ENCODE measurements around the gene FBXO38. TPM values are rescaled to one million over a fixed set of nuclear protein-coding genes. Genes with fewer than 3 reads are reported as not detected.
"Not testable (repeated sequence)": the region's sequence is repeated elsewhere in the genome, so short reads cannot be mapped to it uniquely, and the experiment has no call there.

Gene FBXO38
- total RNA-seq, 1 donor from 2014 or later: 65.0 TPM

DNA sequence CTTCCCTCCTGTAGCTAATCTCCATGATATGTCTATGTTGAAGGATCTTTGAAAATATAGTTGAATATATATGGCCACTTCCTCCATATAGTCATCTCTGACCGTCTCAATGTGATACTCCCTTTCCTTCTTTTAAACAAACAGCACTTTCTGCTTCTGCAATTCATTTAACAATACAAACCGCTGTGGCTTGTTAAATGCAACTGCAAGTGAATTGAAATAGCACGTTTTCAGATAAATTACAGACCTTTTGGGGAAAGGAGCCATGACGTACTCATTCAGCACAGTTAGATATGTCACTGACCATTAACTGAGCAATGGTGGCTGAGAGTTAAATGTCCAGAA, 82.5 kb downstream of the FBXO38 start:
- no peak overlapping the region for H3K27ac Mint-ChIP-seq
- no peaks in the 10 kb centered on the region for H3K9me3 Mint-ChIP-seq (ENCODE audit: low read depth)
- no peak overlapping the region for H3K4me3 Mint-ChIP-seq (ENCODE audit: low read depth)
- TF ChIP-seq, protein P1, sequence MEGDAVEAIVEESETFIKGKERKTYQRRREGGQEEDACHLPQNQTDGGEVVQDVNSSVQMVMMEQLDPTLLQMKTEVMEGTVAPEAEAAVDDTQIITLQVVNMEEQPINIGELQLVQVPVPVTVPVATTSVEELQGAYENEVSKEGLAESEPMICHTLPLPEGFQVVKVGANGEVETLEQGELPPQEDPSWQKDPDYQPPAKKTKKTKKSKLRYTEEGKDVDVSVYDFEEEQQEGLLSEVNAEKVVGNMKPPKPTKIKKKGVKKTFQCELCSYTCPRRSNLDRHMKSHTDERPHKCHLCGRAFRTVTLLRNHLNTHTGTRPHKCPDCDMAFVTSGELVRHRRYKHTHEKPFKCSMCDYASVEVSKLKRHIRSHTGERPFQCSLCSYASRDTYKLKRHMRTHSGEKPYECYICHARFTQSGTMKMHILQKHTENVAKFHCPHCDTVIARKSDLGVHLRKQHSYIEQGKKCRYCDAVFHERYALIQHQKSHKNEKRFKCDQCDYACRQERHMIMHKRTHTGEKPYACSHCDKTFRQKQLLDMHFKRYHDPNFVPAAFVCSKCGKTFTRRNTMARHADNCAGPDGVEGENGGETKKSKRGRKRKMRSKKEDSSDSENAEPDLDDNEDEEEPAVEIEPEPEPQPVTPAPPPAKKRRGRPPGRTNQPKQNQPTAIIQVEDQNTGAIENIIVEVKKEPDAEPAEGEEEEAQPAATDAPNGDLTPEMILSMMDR (IDR thresholded peaks at IDR 0.05; ENCODE audit: unreplicated experiment): no peak
- DNase-seq (ENCODE audit: low spot score, unreplicated experiment): no peak
- no peaks in the 10 kb centered on the region for H3K27me3 Mint-ChIP-seq
- H3K4me1 Mint-ChIP-seq (ENCODE audit: low read depth): peaks cover 2% of the 10 kb centered on the region
- H3K36me3 Mint-ChIP-seq (ENCODE audit: insufficient read depth): no peaks in the 10 kb centered on the region

DNA sequence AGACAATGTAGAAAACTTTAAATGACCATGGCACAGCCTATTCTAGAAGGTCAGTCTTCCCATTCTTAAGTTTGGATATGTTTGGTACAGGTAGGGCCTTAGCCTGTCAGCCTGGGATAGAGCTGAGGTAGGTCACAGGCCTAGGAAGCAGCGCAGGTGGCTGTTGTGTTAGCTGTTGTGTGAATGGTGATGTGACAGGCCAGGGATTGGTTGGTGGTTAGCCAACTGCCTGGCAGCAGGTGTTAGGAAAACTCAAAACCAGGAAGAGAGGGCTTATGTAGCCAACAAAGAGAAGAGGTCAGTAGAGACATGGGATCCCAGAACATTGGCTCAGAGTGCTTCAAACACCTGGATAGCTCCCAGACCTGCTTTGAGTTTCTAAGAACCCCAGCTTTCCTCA, 84.2 kb downstream of the FBXO38 start:
- H3K27me3 Mint-ChIP-seq: no peaks in the 10 kb centered on the region
- TF ChIP-seq, protein P1 (IDR thresholded peaks at IDR 0.05; ENCODE audit: unreplicated experiment): no peak
- no peak overlapping the region for H3K4me3 Mint-ChIP-seq (ENCODE audit: low read depth)
- no peak overlapping the region for H3K27ac Mint-ChIP-seq
- H3K9me3 Mint-ChIP-seq (ENCODE audit: low read depth): no peaks in the 10 kb centered on the region
- no peaks in the 10 kb centered on the region for H3K36me3 Mint-ChIP-seq (ENCODE audit: insufficient read depth)
- peaks cover 2% of the 10 kb centered on the region for H3K4me1 Mint-ChIP-seq (ENCODE audit: low read depth)
- no peak for DNase-seq (ENCODE audit: low spot score, unreplicated experiment)

DNA sequence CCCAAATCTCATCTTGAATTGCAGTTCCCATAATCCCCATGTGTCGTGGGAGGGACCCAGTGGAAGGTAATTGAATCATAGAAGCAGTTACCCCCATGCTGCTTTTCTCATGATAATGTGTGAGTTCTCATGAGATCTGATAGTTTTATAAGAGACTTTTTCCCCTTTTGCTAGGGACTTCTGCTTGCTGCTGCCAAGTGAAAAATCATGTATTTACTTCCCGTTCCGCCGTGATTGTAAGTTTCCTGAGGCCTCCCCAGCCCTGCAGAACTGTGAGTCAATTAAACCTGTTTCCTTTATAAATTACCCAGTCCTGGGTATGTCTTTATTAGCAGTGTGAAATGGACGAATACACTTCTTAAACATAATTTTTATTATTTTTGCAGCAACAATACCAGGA, 85.0 kb downstream of the FBXO38 start:
- H3K27ac Mint-ChIP-seq; H3K9me3 Mint-ChIP-seq (ENCODE audit: low read depth); DNase-seq (ENCODE audit: low spot score, unreplicated experiment); H3K36me3 Mint-ChIP-seq (ENCODE audit: insufficient read depth); H3K4me1 Mint-ChIP-seq (ENCODE audit: low read depth); H3K27me3 Mint-ChIP-seq; H3K4me3 Mint-ChIP-seq (ENCODE audit: low read depth): not testable (repeated sequence)

DNA sequence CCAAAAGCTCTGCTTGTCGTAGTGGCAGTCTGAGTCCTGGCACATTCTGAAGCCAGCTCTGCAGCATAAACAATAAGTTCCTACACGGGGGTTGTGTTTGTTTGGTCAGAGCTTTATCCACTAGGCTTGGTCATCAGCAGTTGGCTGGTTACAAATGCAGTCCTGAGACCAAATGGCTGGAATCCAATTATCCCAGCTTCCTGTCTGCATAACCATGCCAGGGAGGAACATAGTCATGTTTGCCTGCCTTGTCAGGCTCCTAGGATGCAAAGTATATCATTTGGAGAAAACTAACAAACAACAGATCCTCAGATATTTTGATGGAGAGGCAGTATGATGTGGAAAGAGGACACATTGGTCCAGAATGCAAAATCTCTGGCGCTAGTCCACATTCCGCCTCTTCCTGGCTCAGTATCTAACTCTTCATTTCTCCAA, 85.8 kb downstream of the FBXO38 start:
- Mint-ChIP-seq H3K9me3 (ENCODE audit: low read depth) (no peaks in the 10 kb centered on the region), H3K27ac (no peak overlapping the region), H3K36me3 (ENCODE audit: insufficient read depth) (no peaks in the 10 kb centered on the region), H3K4me1 (ENCODE audit: low read depth) (peaks cover 2% of the 10 kb centered on the region), H3K27me3 (no peaks in the 10 kb centered on the region), H3K4me3 (ENCODE audit: low read depth) (no peak overlapping the region)
- no peak for DNase-seq (ENCODE audit: low spot score, unreplicated experiment)
- TF ChIP-seq, protein P1 (IDR thresholded peaks at IDR 0.05; ENCODE audit: unreplicated experiment): no peak

DNA sequence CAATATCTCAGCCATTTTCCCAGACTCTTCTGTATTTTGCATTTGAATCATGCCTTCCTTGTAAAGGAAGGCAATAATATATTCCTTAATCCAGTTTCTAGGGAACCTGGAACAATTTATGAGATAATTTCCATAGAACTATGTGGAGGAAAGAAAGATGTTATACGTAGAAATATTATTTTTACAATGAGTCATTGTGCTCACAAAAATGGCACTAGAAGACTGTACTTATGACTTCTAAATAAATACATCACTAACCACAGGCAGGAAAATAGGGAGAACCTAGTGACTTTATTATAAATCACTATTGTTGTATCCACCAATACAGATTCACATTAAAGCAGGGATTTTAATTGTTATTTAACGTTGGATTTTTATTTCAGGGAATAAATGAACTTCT, 87.6 kb downstream of the FBXO38 start:
- peaks cover 2% of the 10 kb centered on the region for H3K4me1 Mint-ChIP-seq (ENCODE audit: low read depth)
- no peak for DNase-seq (ENCODE audit: low spot score, unreplicated experiment)
- no peaks in the 10 kb centered on the region for H3K36me3 Mint-ChIP-seq (ENCODE audit: insufficient read depth)
- H3K9me3 Mint-ChIP-seq (ENCODE audit: low read depth): no peaks in the 10 kb centered on the region
- H3K4me3 Mint-ChIP-seq (ENCODE audit: low read depth): no peak overlapping the region
- H3K27me3 Mint-ChIP-seq: no peaks in the 10 kb centered on the region
- no peak overlapping the region for H3K27ac Mint-ChIP-seq
- TF ChIP-seq, protein P1 (IDR thresholded peaks at IDR 0.05; ENCODE audit: unreplicated experiment): no peak

DNA sequence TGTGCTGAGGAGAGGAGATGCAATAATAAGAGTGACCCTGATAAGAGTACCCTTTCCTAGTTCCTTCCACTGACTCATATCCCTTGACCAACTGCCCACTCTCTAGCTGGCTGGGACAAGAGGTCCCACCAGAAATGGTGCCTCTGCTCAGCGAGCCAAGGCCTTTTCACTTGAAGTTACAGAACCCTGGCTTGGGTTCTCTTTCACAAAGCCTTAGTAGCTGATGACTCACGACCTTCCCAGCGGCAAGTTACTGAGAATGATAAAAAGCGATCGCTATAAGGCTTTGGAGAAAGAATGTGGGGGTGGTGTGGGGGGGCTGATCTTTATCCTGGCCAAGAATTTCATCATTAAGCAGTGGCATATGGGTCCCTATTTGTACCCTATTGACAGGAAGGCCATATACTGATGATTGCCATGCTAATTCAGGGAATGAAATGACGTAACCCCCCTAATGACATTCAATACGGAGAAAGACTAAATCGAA, 90.3 kb downstream of the FBXO38 start:
- H3K27ac Mint-ChIP-seq: no peak overlapping the region
- TF ChIP-seq, protein P1 (IDR thresholded peaks at IDR 0.05; ENCODE audit: unreplicated experiment): no peak
- H3K27me3 Mint-ChIP-seq: no peaks in the 10 kb centered on the region
- H3K9me3 Mint-ChIP-seq (ENCODE audit: low read depth): no peaks in the 10 kb centered on the region
- H3K36me3 Mint-ChIP-seq (ENCODE audit: insufficient read depth): no peaks in the 10 kb centered on the region
- H3K4me3 Mint-ChIP-seq (ENCODE audit: low read depth): no peak overlapping the region
- DNase-seq (ENCODE audit: low spot score, unreplicated experiment): no peak
- H3K4me1 Mint-ChIP-seq (ENCODE audit: low read depth): peaks cover 8% of the 10 kb centered on the region
